GM19395 (cell line): Measurements from ENCODE around the gene SLC22A1.
"Not testable (repeated sequence)": the region's sequence is repeated elsewhere in the genome, so short reads cannot be mapped to it uniquely, and the experiment has no call there.

Experiments used
- ATAC-seq: cut with Tn5 transposase; IDR thresholded peaks from one replicate; pipeline ENCODE4 v1.9.1; 2021; ENCODE audit warnings: mild to moderate bottlenecking, moderate library complexity; ENCODE audit not compliant: unreplicated experiment

Gene SLC22A1

DNA sequence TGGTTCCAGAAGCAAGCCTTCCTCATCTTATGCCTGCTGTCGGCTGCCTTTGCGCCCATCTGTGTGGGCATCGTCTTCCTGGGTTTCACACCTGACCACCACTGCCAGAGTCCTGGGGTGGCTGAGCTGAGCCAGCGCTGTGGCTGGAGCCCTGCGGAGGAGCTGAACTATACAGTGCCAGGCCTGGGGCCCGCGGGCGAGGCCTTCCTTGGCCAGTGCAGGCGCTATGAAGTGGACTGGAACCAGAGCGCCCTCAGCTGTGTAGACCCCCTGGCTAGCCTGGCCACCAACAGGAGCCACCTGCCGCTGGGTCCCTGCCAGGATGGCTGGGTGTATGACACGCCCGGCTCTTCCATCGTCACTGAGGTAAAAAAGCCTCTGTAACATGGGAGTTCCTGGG lies 366 bp downstream of the SLC22A1 start:
- no peak for ATAC-seq

- ATAC-seq, result no peak
Measured at GRCh38 chr6:160122744-160123143, 1.1 kb downstream of the SLC22A1 start.

DNA sequence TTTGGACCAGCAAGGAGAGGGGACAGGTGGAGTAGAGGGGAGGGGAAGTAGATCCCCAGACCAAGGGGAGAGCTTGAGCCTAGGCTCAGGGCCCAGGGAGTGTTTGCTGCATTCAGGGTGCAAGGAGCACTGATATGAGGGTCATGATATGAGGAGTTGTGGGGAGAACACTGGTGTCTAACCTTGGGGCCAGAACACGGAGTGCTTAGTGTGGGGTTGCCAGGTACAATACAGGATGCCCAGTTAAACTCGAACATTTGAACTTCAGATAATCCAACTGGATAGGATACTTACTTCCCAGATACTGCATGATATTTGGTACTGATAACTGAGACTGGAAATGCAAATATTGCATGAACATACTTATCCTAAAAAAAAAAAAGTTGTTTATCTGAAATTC lies 2.4 kb downstream of the SLC22A1 start:
- ATAC-seq, result no peak

GRCh38 chr6:160124605-160125004 lies 3.0 kb downstream of the SLC22A1 start:
- ATAC-seq, result no peak

DNA sequence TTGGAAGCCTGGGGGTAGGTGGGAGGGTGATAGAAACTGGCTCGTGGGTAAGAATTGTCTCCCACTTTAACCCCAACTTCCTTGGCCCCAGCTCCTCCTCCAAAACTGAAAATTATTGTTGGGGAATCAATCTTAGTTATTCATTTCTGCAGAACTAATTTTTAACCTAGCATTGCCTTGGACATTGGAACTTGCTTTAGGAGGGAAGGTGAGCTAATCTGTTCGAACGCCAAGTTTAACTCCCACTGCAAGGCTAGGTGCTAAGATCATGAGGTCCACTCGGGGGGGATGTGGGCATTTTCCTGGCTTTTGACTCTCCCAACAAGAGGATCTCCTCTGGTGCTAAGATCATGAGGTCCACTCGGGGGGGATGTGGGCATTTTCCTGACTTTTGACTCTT lies 3.5 kb downstream of the SLC22A1 start:
- ATAC-seq, result not testable (repeated sequence)

GRCh38 chr6:160127270-160128124 lies 5.9 kb downstream of the SLC22A1 start:
- no peak for ATAC-seq

- ATAC-seq, result no peak
Measured at GRCh38 chr6:160128125-160128683, 6.6 kb downstream of the SLC22A1 start.

DNA sequence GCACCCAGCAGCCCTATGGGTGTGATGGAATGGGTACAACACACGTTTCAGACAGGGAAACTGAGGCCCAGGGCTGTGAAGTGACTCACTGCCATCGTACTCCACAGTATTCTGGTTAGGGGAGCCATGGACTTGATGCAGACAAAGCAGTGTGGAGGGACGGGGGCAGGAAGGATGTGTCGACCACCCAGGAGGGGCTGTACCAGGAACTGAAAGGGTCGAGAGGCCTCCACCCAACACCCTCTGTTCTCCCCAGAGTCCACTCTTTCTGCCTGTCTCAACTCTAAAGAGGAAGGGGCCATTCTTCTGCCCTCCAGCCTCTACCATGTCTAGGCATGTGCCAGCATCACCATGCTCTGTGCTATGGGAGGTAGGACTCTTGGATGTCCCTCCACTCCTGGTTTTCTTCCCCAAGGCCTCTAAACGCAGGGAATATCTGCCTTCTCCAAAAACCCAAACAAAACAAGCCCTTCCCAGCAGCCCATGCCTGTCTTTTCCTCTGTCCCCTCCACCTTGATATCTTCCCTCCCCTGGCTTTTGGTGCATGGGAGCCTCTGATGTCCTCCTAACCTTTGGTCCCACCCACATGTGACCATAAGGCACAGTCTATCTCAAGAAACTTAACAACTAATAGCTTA lies 7.4 kb downstream of the SLC22A1 start:
- ATAC-seq, result no peak

- ATAC-seq, result no peak
Measured at GRCh38 chr6:160129881-160130615, 8.4 kb downstream of the SLC22A1 start.

GRCh38 chr6:160130729-160131484 lies 9.3 kb downstream of the SLC22A1 start:
- ATAC-seq, result no peak

DNA sequence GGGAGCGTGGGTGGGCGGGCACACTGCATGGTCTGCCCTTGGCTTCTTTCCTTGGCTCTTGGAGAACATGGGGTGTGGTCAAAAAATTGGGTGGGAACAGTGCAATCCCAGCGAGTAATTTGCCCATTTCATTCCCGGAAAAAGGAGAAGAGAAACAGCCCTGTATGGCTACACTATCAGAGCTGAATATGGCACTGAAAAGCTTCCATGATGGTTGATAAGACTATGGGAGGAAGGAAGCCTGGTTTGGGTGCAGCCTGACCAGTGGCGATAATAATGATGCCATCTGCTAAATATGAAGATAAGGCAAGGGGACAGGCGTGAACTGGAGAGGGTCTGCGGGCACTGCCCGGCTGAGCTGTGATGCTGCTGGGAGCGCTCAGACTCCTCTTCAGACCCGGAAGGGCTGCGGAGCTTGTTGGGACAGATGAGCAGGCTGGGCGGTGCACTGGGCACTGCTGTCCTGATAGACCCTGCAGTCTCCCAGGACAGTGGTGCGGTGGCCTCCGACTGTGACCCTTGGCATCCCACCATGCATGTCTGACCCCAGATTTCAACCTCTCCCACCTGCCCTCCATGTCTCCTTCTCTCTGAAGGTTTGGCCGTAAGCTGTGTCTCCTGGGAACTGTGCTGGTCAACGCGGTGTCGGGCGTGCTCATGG lies 10.2 kb downstream of the SLC22A1 start:
- ATAC-seq, result no peak

DNA sequence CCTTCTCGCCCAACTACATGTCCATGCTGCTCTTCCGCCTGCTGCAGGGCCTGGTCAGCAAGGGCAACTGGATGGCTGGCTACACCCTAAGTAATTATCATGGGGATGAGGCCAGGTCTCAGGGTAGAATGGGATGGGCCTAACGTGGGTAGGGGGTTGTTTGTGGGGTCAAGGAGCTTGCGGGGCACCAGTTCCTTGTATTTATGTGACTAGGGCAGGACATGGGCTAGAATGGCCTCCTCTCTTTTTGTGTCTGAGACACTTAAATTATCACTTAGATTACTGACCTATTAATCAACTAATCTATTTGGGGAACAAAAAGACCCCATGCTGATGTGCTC lies 10.7 kb downstream of the SLC22A1 start:
- no peak for ATAC-seq

- no peak for ATAC-seq
Measured at GRCh38 chr6:160132776-160133338, 11.2 kb downstream of the SLC22A1 start.

DNA sequence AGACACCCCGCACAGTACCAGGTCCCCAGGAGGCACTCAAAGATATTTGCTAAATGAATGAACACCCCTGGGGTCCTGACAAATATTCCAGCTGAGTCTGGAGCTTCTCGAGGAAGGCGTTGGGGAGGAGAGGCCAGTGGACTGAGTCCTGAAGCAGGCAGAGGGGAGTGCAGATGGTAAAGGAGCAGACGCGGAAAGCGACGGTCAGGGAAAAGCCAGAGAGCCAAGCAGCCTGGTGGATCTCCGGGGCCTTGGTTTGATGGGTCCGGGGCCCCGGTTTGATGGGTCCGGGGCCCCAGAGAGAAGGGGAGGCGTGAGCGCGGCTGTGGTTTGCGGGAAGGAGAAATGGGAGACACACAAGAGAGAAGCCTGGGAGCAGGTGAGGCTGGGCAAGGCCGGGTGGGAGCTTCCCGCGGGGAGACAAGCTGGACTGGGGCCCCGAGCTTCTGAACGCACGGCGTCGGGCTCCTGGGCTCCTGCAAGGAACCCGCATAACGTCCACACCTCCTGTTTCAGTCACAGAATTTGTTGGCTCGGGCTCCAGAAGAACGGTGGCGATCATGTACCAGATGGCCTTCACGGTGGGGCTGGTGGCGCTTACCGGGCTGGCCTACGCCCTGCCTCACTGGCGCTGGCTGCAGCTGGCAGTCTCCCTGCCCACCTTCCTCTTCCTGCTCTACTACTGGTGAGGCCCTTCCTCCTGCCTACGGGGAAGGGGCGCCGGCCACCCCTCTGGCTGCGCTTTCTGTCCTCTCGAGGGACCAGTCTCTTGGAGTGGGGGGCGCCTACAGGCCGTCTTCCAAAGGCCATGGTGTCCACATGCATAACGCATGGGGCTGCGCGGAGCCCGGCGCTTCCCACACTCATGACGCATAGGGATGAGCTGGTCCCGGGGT lies 12.1 kb downstream of the SLC22A1 start:
- no peak for ATAC-seq

GRCh38 chr6:160134337-160134751 lies 12.7 kb downstream of the SLC22A1 start:
- ATAC-seq, result not testable (repeated sequence)

GRCh38 chr6:160134779-160135547 lies 13.3 kb downstream of the SLC22A1 start:
- no peak for ATAC-seq

DNA sequence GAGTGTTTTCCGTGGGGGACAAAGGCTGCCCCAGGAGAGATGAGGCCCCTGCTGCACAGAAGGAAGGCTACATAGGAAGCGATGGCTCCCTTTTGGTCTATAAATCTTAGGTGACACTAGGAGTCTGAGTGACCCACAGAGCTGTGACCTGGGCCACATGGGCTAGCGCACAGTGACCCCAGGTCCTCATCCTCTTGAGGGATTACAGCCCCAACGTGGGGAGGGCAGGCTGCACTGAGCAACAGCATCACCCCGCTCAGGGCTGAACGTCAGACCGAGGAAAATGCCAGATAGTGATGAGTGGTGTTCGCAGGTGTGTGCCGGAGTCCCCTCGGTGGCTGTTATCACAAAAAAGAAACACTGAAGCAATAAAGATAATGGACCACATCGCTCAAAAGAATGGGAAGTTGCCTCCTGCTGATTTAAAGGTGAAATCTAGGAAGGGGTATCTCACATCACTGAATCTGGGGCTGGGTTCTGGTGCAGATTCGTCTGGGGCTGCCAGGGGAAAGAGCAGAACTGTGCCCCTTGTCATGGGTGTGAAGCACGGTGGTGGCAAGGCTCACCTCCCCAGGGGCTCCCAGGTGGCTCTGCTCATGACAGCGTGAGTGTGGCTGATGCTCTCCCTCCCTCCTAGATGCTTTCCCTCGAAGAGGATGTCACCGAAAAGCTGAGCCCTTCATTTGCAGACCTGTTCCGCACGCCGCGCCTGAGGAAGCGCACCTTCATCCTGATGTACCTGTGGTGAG lies 14.5 kb downstream of the SLC22A1 start:
- ATAC-seq, result no peak
